SH-SY5Y (cell line): ENCODE measurements around the gene PLA1A.

Experiments used
- GATA2 ChIP-seq: IDR thresholded peaks from 2 replicates; pipeline ENCODE4 v1.6.1; 2011; ENCODE audit warnings: mild to moderate bottlenecking, low read depth, low read length
- GATA3 ChIP-seq: IDR thresholded peaks from 2 replicates; pipeline ENCODE4 v1.6.1; 2011; ENCODE audit warnings: low read depth, mild to moderate bottlenecking, low read length, moderate library complexity

DNA sequence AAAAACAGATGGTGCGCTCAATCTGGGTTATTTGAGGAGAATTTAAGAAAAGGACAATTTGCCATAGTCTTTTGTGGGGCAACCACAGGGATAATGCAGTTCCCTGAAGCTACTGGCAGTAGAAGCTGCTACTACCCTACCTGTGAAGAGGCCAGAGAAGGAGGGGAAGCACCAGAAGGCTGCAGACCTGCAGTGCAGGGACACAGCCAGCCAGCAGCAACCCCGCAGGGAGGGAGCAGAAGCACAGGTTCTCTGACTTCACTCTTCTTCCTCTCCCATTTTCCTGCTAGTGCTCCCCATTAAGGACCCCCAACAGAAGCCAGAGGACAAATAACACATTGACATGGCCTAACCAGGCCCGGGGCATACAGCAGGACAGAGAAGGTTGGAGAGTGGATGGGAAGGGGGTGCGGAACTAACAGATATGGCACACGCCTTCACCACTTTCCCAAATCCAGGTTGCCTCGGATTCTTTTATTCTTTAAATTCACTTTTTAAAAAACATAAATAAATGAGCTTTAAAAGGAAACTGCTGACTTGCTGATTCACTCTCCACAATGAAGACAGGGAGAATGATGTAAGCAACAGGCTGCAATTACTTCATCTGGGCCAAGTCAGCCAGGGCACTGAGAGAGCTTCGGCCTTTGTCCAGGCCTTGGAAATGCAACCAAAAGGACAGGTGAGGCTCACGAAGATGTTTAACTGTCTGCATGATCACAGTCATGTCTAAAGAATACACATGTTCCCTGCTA lies 32.6 kb downstream of the PLA1A start:
- TF ChIP-seq GATA2 (no peak), GATA3 (no peak)
